Glomerular visceral epithelial cell (primary cell): Measurements from ENCODE around the gene RFTN1.
"Not testable (repeated sequence)": the region's sequence is repeated elsewhere in the genome, so short reads cannot be mapped to it uniquely, and the experiment has no call there.

Experiments
- DNase-seq: peaks from one replicate; pipeline ENCODE4 v3.0.0-alpha.2; 2016; ENCODE audit errors: extremely low spot score

Gene RFTN1

DNA sequence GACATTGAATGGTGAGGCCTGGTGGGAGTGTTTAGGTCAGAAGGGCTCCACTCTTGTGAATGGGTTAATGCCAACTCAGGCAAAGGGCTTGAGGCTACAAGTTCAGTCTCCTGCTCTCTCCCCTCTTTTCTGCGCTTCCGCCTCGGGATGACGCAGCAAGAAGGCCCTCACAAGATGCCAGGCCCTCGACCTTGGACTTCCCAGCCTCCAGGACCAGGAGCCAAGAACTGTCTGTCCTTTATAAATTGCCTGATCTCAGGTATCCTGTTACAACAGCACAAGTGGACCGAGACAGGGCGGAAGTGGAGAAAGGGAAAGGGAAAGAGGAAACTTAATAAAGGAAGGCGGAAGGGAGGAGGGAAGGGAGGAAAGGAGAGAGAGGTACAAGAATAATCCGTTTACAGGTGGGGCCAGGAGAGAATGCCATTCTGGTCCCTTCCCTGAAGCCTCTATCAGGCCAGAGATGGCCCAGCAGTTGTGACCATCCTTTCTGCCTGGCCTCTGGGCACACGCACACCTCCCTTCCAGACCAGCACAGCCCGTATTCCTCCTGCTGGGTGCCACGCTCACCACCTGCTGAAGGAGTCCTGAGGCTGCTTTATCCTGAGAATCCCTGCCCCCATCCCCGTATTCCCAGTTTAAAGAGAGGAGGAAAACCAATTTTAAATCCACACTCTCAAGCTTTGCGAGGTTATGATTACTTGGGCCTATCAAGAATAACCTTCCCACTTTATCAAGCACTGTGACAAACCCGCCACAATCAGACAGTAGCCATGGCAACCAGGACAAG lies 184.3 kb downstream of the RFTN1 start:
- DNase-seq = no peak

DNA sequence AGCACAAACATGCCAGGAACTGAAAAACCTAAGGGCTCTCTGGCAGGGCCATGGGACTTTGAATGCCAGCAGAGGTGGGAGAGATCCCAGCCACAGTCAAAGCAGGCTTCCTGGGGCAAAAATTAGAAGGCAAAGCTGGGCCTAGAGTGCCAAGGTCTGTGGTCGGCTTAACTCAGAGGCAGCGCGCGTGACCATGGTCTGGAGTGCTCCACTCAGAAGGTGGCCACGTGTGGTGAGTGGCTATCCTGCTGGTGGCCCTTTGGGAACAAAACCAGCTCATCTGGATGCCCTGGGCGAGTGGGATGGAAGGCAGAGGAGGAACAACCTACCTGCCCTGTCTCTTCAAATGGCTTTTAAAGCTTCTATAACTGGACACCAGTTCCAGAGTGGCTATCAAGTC lies 185.4 kb downstream of the RFTN1 start:
- no peak for DNase-seq

DNA sequence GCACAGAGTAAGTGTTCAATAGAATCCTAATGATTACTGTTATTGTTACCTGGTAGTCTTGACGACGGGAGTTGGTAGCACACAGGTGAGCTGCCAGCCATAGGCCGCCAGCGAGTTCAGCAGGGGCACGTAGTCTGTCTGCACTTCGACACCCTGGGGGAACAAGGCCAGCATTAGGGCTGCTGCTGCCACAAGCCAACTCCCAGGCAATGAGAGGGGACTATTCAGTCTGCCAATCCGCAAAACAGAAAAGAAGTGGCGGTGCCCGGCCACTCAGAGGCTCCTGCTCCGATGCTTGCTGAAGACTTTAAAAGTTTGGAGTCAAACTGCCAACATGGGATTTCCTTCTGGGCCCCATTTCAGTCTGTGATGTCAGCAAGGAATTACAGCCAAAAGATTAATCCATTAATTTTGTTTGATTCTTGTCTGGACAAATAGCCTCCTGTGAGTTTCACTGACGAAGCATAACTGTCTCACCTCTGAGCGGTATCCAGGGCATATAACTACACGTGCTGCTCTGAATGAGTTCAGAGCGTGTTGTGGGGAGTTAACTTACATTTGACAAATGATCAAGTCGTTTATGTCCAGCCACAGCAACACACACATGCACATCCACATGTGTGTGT lies 186.7 kb downstream of the RFTN1 start:
- no peak for DNase-seq

DNA sequence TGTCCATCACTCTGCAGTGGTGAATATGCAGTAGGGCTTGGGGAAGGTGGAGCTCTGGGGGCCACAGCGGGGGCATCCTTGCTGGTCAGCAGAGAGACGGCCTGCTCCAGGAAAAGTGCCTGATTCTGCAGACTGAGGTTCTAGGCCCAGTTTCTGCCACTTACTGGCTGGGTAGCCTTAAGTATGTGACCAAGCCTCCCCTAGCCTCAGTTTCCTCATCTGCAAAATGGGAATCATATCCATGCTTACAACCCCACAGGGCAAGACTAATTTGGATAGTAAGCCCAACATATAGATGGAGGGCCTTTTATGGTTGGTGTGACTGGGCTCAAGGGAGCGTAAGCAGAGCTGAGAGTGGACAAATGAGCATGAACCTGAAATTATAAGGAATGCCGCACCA lies 187.6 kb downstream of the RFTN1 start:
- DNase-seq = no peak

DNA sequence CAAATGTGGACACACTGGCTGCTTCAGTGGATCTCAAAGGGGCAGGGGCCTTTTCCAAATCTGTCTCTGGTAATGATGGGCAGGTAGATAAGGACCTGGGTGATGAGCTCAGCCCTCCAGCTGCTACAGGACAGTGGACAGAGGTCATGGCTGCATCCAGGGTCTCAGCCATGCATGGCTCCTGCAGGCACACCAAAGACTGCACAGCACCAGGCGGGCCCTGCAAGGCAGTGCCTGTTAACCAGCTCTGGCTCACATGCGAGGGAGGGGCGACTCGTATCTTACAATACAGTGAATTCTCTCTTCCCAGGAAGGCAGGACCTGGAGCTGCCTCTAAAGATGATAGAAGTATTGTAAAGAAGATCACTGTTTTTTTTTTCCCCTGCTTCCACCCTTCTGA lies 189.8 kb downstream of the RFTN1 start:
- DNase-seq = no peak

DNA sequence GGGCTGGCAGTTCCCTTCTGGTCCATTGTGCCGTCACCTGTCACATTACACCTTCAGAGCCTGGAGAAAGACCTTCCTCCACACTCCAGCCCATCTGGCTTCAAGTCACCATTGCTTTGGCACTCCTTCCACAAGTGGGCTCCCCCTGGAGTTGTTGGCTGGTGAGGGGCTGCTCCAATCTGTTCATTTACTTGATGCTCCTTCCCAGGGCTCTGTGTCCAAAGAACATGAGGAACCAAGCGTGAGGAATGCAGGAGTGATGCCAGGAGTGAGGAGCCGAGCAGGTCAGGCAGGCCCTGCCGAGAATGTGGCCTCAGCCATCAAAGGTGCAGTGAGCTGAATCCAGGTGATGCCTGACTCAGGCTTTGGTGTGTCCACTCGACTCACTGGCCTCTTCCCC lies 191.3 kb downstream of the RFTN1 start:
- no peak for DNase-seq

DNA sequence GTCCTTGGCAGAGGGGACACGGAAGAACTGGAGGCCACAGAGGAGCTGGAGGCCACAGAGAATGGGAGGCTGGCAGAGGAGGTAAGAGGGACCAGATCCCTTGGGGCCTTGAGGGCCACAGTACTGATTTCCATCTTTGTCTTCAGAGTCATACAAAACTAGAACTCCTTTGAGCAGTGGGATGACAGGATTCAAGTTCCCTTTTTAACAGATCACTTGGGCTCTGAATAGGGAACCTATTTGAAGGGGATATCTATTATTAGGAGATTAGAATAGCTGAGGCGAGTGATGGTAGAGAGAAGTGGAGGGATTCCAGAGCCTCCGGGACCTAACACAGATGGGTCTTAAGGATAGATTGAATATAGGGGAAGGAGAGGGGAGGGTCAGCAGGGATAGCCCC lies 192.8 kb downstream of the RFTN1 start:
- no peak for DNase-seq

DNA sequence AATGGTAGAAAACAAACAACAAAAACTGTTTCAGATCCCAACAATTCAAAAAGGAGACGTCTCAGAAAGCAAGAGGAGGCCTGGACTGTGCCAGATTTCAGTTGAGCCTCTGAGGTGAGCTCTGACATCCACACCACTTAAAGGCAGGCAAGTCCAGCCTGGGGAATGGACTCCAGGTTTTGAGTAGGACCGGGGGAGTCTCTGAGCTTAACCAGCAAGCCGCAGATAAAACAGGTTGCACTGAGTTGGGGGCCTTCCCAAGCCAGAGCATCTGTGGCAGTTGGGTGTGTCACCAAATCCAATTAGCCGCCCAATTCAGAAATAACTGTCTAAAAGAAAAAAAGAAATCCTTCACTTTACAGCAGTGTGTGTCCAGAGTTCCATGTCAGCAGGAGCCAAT lies 193.8 kb downstream of the RFTN1 start:
- no peak for DNase-seq

DNA sequence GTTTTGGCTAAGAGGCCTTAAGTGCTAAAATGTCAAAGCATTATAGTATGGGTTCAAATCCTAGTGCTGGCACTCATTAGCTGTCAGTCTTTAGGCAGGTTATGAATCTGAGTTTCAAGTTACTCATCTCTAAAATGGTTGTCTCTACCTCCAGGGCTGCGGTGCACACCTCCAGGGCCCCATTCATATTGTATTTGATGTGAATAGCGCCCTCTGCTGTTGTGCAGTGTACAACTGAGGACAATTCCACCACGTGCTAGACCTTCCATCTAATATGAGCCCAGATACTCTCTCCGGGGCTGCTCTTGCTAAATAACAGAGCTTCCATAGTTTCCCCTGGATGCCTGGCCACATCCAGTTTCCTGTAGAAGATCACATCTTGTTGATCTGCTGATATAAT lies 194.2 kb downstream of the RFTN1 start:
- DNase-seq = no peak

DNA sequence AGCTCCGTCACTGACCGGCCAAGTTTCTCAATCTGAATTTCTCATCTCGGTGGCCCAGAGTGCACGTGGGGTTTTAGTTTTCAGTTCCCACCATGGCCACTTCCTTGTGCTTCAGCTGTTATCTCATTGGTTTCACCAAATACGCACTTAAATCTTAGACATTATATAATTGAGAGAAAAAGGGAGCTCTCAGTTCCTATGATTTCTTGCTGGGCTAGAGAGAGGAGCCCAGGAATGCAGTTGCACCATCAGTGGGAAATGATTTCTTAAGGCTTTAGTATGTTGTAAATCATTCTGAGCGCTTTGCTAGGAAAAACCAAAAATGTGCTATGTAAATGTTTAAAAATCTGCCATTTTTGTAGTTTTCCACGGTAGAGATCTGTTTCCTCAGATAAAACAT lies 195.3 kb downstream of the RFTN1 start:
- DNase-seq = no peak

DNA sequence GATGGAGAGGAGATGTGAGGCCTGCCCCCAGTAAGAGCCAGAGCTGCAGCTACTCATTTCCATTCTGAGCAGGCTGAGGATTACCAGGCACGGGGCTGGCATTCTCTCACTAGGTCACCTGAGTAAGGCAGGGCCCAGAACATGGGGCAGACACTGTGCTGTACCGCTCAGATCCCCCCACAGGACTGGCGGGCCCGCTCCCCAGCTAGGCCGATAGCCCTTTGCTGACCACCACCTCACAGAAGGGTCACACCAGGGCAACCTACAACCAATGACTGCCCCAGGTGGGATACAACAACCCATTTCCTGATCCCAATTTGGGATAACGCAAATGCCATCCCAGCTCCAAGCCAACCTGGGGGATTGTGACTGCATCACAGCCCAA lies 195.9 kb downstream of the RFTN1 start:
- no peak for DNase-seq

DNA sequence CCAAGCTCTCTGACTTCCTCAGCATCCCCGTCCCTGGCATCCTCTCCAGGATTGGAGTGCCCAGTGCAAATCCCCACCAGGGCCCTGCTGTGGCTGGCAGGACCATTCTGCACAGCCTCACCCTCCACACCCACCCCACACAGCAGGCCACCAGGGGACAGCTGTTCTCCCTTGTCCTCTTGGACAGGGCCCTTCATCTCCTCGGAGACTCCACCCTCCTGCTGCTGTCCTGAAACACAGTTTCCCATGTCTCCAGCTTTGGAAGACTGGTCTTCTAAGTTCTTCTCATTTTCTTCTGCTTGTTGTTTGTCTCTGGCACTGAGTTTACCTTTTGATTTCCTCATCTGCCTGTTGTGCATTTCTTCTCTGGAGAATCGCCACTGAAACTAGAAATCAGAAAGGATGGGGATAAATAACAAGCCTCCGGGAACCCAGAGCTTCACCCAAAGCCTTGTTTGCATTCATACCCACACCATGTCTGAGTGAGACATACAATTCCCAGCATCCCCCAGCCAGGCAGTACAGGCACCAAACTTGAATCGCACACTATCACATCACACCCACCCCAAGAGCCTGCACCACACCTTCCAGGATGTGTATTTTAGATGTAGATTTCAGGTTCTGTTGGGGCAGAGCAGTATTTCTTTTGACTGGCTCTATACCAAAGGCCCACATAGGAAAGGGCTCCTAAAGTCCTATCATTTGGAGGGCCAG lies 196.5 kb downstream of the RFTN1 start:
- no peak for DNase-seq

DNA sequence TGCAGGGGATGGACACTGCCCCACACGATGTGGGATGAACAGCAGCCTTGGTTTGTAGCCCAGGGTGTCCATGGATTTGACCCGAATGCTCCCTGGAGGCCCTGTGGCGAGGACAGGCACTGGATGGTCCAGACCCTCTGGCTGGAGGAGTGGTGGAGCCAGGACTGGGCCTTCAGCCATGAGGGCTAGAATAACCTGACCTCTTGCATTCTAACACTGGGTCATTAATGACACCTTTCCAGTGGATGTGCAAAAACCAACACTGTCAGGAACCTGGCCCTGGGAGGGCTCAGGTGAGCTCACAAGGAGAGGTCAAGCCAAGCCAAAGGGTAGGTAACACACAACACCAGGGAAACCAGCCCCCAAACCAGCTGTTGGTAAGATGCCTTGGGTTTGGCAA lies 197.1 kb downstream of the RFTN1 start:
- no peak for DNase-seq

DNA sequence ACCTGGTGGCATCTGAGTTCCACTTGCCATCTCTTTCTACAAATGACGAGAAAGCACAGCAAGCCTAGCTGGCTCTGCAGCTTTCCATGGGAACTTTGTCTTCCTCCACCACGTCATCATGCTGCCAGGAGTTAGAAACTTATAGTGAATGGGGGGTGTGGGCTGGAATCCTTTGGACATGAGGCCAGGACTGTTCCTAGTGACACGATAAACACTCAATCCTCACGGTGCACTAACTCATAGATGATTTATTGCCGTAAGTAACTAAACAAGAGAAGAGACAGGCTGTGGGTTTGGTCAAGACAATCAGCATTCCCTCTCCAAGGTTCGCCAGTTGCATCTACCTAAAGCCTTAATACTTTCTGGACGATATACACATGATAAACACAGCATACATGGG lies 197.9 kb downstream of the RFTN1 start:
- no peak for DNase-seq

DNA sequence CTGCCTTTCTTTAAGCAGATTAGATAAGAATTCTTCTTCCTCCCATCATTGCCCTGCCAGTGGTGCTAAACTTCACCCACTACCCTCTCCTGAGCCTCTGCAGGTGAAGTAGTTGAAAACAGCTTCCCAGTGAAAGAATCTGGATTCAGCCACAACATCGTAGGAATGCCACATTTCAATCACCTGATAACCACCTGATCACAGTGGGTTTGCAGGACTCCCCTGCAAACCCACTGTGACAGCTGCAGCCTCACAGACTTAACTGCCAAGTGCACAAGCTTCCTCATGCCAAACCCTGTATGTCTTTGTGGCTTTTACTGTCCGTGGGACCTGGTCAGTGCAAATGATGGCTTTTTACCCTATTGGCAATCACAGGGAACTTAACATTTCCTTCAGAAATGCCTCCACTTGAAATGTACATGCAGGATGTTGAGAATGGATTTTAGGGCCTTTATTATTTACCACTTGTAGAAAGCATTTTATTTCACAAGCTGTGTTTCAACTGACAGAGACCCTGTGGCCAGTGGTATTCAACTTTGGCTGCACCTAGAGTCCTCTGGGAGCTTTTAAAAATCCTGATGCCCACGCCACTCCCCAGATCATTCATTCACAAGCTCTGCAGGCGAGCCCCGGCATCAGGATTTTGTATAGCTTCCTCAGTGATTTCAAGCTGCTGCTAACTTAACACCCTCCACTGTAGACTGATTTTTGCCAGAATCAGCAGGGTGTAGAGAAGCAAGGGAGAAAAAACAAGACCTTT lies 199.4 kb downstream of the RFTN1 start:
- no peak for DNase-seq

DNA sequence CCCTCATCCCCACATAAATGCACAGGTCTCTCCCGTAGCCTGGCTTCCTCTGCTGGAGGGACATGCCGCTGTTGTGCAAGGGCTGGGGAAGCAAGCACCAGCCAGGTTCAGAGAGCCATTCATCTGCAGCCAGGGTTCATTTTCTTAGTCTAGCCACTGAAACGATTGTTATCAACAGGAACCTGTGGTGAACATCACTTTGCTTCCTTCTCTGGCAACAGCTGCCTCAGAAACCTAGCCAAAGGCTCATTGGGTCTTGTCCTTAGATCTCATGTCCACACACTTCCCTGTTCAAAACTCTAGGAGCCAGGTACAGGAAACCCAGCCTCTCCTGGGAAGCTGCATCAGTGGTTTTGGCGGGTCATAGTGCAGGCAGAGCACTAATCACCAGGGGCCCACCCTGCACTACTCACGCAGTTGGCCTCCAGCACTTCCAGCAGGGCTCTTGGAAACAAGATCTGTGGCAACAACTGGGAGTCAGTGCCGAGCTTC lies 201.5 kb downstream of the RFTN1 start:
- DNase-seq = no peak

DNA sequence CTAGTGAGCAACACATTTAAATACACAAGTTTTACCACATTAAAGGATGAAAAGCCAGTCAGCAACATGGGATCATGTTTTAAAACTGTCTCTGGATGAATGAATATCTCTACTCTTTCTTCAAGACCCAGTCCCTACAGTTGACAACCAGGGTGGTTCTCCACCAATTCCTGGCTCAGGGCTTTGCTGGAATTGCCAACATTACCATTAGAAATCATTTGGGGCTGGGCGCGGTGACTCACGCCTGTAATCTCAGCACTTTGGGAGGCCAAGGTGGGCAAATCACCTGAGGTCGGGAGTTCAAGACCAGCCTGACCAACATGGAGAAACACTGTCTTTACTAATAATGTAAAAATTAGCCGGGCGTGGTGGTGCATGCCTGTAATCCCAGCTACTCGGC lies 203.0 kb downstream of the RFTN1 start:
- not testable (repeated sequence) for DNase-seq

DNA sequence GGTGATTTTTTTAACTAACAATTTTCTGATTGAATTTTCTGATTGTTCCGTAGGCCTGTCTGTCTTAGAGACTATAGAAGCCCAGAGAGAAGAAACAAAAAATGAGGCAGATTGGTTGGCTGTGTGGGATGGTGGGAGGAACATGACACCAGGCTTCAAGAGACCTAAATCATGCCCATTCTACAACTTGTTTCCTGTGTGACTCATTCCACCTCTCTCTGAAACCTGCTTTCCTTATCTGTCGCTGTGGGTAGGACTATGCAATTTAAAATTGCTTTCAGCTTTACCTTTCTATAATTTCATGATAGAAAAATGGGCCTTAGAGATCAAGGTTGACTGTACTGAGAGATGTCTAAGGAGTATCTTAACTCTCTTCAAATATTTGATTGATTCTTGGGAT lies 203.9 kb downstream of the RFTN1 start:
- DNase-seq = peak; percentile 35

DNA sequence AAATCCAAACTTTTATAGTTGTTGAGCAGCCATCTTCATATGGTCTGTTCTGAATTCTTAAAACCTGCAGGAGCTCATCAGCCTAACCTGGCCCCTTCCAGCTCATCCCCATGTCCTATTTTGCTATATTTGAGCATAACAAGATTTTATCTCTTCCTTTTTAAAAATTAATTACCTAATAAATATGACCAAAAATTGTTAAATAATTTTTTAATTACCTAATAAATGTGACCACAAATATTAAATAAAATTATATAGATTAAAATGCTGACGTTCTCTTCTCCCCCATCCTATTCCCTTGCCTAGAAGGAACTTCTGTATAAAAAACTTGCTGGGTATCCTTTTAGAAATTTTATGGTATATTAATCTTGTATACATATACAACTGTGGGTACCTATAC lies 204.8 kb downstream of the RFTN1 start:
- no peak for DNase-seq

DNA sequence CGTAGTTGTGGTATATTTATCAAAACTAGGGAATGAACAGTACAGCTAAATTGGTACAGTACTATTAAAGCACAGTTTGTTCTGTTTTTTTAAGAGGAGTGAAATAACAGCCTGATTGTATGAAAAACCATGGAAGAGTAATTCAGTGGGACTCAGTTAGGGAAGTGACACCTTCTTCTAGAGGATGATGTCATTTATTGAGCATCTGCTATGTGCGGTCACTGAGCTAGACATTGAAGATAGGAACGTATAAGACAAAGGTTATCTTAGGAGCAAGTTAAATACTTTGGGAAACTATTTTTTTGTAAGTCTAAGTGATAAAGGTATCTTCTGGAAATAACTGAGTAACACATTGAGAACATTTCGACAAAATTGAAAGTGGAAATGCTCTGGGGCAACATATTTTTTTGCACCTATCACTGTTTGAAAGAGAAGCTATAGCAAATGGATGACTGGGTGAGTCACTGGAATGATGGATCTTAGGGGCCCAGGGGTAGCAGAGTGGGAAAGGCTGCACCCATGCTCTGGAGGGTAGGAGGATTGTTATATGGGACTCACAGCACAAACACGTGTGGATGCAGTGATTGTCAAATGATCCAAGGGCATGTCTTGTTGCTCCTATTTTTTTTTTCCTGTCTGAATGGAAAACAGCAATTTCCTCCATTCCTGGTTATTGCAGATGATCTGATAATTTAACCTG lies 205.5 kb downstream of the RFTN1 start:
- no peak for DNase-seq

DNA sequence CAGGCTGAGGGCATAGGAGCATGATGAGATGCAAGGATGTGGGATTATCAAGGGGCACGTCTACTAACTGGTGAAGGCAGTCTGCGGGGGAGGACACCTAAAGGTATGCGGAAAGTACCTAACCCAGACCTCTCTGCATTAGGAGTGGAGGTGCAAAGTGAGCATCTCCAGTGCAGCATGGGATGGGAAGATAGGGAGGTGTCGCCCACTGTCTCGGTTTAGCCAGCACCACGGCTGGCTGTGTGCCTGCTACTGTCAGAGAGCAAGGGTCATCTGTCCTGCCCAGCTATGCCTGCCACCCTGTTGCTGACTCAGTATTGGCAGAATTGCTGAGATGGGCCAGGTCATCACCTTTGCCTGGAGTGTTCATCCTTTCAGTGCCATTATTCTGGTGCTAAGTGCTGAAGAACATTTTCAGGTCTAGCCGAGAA lies 208.4 kb downstream of the RFTN1 start:
- DNase-seq = no peak
